Kidney (tissue), 14 donors: ENCODE results near the gene LIPN. TPM values are rescaled to one million over a fixed set of nuclear protein-coding genes. Genes with fewer than 3 reads are reported as not detected.

Source experiments
- DNase-seq, 5 donors: peaks; one replicate each; pipeline ENCODE4 v3.0.0-alpha.2; 2013 to 2020
- FAIRE-seq: peaks from 2 replicates; lab custom pipeline; 2012; peaks lifted over from hg19 to GRCh38; lab: Jason Lieb, UNC
- H3K27ac ChIP-seq, 2 donors: one replicate each; pipeline ENCODE4 v1.7.0; 2013; ENCODE audit warnings: low read depth in 2 of 2, low read length in 2 of 2, inconsistent platforms in 1 of 2
- H3K27me3 ChIP-seq: one replicate; pipeline ENCODE4 v1.7.1; 2013; ENCODE audit warnings: low read length, inconsistent platforms; ENCODE audit not compliant: control insufficient read depth, insufficient read depth
- H3K36me3 ChIP-seq, 3 donors: one replicate each; pipeline versions ENCODE4 v1.7.0 to v1.7.1; 2013; ENCODE audit warnings: low read length in 3 of 3, control low read depth in 1 of 3, inconsistent platforms in 1 of 3; ENCODE audit not compliant: insufficient read depth in 3 of 3, control insufficient read depth in 2 of 3
- H3K4me1 ChIP-seq, 3 donors: one replicate each; pipeline versions ENCODE4 v1.7.0 to v1.7.1; 2013; ENCODE audit warnings: low read length in 3 of 3, inconsistent platforms in 1 of 3, low read depth in 1 of 3; ENCODE audit not compliant: control insufficient read depth in 2 of 3, insufficient read depth in 2 of 3
- H3K4me3 ChIP-seq, 3 donors: one replicate each; pipeline versions ENCODE4 v1.7.0 to v1.8.1; 2013; ENCODE audit warnings: low read length in 3 of 3, control low read depth in 1 of 3, inconsistent platforms in 1 of 3
- H3K9ac ChIP-seq, 3 donors: one replicate each; pipeline versions ENCODE4 v1.7.0 to v1.7.1; 2013; ENCODE audit warnings: low read length in 3 of 3, control low read depth in 1 of 3, inconsistent platforms in 1 of 3
- H3K9me3 ChIP-seq, 3 donors: one replicate each; pipeline versions ENCODE4 v1.7.0 to v1.7.1; 2013; ENCODE audit warnings: low read length in 3 of 3, control low read depth in 1 of 3, inconsistent platforms in 1 of 3; ENCODE audit not compliant: control insufficient read depth in 2 of 3, insufficient read depth in 1 of 3
- intact Hi-C: fragments of 100-400 bp; cut with DNase I; formaldehyde crosslinking; loops from one replicate; pipeline ENCODE4 v1.11.1; 2022
- polyA plus RNA-seq: library from polyadenylated mRNA; stranded (reverse); fragments of 350-450 nt; fragmentation: Illumina TruSeq; extraction: RNeasy Lipid Tissue Mini Kit (QIAGEN cat#74804); gene quantifications from one replicate; pipeline ENCODE4 v1.2.3, GENCODE V29; 2014; ENCODE audit warnings: low read depth, low replicate concordance; ENCODE audit not compliant: insufficient read depth
- total RNA-seq: library from RNA; stranded (reverse); fragmentation: NEBNext Ultra II Directional; extraction: Animal tissue kit (Norgen Biotek cat#: 25700); gene quantifications from one replicate; pipeline ENCODE4 v1.2.1, GENCODE V29; 2021
- TF ChIP-seq, protein P1 (sequence below): IDR thresholded peaks from 3 replicates; pipeline ENCODE4 v1.5.1; 2012; ENCODE audit warnings: mild to moderate bottlenecking, moderate library complexity, borderline replicate concordance; ENCODE audit not compliant: insufficient read depth; ENCODE audit errors: extremely low read depth
- donor health status: control.
- donor health status: control.
- donor health status: control.
- donor health status: control.
- donor health status: control.
- donor health status: DM: yes; HTN: yes; CAD: no.
- donor health status: Normal renal cell carcinoma (clear cell type).

LIPN gene
- total and polyA plus RNA-seq, 2 donors from 2014 or later = 0.41 TPM; not detected in 1

- DNase-seq (no peak), FAIRE-seq (no peak)
- Histone ChIP-seq H3K4me1 (no peaks in the 10 kb centered on the region), H3K9me3 (no peaks in the 10 kb centered on the region), H3K27me3 (no peaks in the 10 kb centered on the region), H3K27ac (no peak overlapping the region), H3K4me3 (no peak overlapping the region), H3K9ac (no peak overlapping the region), H3K36me3 (no peaks in the 10 kb centered on the region)
- intact Hi-C loops = no loop called here
- TF ChIP-seq, protein P1, sequence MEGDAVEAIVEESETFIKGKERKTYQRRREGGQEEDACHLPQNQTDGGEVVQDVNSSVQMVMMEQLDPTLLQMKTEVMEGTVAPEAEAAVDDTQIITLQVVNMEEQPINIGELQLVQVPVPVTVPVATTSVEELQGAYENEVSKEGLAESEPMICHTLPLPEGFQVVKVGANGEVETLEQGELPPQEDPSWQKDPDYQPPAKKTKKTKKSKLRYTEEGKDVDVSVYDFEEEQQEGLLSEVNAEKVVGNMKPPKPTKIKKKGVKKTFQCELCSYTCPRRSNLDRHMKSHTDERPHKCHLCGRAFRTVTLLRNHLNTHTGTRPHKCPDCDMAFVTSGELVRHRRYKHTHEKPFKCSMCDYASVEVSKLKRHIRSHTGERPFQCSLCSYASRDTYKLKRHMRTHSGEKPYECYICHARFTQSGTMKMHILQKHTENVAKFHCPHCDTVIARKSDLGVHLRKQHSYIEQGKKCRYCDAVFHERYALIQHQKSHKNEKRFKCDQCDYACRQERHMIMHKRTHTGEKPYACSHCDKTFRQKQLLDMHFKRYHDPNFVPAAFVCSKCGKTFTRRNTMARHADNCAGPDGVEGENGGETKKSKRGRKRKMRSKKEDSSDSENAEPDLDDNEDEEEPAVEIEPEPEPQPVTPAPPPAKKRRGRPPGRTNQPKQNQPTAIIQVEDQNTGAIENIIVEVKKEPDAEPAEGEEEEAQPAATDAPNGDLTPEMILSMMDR = no peak
Measured at GRCh38 chr10:88803641-88804040, 43.8 kb downstream of the LIPN start.

DNA sequence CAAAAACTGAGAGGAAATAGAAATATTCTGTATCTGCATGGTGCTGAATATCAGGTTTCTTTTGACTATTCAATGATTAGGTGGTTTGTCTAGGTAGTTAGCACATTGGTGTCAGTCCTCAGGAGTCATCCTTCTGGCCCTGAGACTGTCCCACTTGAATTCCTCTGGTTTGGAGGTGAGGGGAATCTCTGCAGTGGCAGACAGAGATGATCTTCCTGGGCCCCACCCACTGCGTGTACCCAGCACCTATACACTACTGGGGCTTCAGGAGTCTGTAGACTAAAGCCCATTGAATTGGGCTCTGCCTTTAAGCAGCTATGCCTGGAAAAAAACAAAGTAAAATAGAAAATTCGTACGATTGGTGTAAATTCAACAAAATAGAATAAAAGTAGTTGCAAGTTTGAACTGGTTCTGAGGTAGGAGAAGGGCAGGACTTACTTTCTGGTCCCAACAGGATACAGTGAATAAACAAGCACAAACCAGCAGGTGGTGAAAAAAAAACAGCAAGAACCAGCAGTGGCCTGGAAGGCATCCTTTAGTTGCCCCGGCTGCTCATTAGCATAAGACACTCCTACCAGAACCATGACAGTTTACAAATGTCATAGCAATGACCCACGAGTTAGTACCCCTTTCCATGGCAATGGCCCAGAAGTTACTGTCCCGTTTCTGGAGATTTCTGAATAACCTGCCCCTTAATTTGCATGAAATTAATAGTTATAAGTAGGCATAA lies 44.4 kb downstream of the LIPN start:
- FAIRE-seq = no peak
- no peaks in the 10 kb centered on the region for H3K36me3 ChIP-seq
- H3K4me3 ChIP-seq = no peak overlapping the region
- intact Hi-C loops = no loop called here
- DNase-seq = no peak
- no peaks in the 10 kb centered on the region for H3K27me3 ChIP-seq
- H3K27ac ChIP-seq = no peak overlapping the region
- H3K9me3 ChIP-seq = no peaks in the 10 kb centered on the region
- no peak overlapping the region for H3K9ac ChIP-seq
- no peaks in the 10 kb centered on the region for H3K4me1 ChIP-seq
- TF ChIP-seq, protein P1 = no peak

DNA sequence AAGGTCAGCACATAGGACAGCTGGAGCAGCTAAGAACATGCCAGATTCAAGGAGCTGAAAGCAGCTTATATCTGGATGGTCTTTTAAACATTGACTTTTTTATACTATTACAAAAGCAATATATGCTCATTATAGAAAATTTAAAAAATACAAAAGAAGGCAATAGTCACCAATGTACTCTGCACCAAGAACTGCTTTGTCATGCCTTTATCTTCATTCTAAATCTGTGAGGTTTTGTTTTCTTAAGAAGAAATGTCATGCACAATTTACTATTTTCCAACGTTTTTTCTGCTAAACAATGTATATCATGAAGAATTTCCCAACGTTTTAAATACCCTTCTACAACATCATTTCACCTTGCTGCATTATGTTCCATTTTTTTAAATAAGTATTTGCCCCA lies 45.5 kb downstream of the LIPN start:
- DNase-seq = no peak
- TF ChIP-seq, protein P1 = no peak
- FAIRE-seq = no peak
- Histone ChIP-seq H3K9me3 (no peaks in the 10 kb centered on the region), H3K4me3 (no peak overlapping the region), H3K27ac (no peak overlapping the region), H3K4me1 (no peaks in the 10 kb centered on the region), H3K27me3 (no peaks in the 10 kb centered on the region), H3K9ac (no peak overlapping the region), H3K36me3 (no peaks in the 10 kb centered on the region)
- intact Hi-C loops = no loop called here
